GM23248 (cell line): ENCODE measurements around the gene ZNF224. TPM values are rescaled to one million over a fixed set of nuclear protein-coding genes. Genes with fewer than 3 reads are reported as not detected.
"Not testable (repeated sequence)": the region's sequence is repeated elsewhere in the genome, so short reads cannot be mapped to it uniquely, and the experiment has no call there.

Source experiments
- DNase-seq: peaks from one replicate; pipeline ENCODE4 v3.0.0-alpha.2; 2015
- H2AFZ ChIP-seq: fragments of 200-600 bp; sonication (generic); 2 replicates; pipeline ENCODE4 v1.6.1; 2016; ENCODE audit warnings: antibody characterized with exemption
- H3F3A ChIP-seq: fragments of 200-600 bp; sonication (generic); 2 replicates; pipeline ENCODE4 v1.6.1; 2016; ENCODE audit warnings: mild to moderate bottlenecking, antibody characterized with exemption, mixed run types; ENCODE audit not compliant: insufficient read depth
- H3K27ac ChIP-seq: fragments of 200-600 bp; sonication (generic); 2 replicates; pipeline ENCODE4 v1.5.1; 2016; ENCODE audit warnings: mild to moderate bottlenecking
- H3K27me3 ChIP-seq: fragments of 200-600 bp; sonication (generic); replicated peaks from 2 replicates; pipeline ENCODE4 v1.6.1; 2016; ENCODE audit warnings: mild to moderate bottlenecking; ENCODE audit not compliant: insufficient read depth
- H3K36me3 ChIP-seq: fragments of 200-600 bp; sonication (generic); 2 replicates; pipeline ENCODE4 v1.6.1; 2016; ENCODE audit warnings: low read depth, mild to moderate bottlenecking
- H3K4me1 ChIP-seq: fragments of 200-600 bp; sonication (generic); 2 replicates; pipeline ENCODE4 v1.6.1; 2016; ENCODE audit warnings: mild to moderate bottlenecking; ENCODE audit not compliant: insufficient read depth
- H3K4me2 ChIP-seq: fragments of 200-600 bp; sonication (generic); one replicate; pipeline ENCODE4 v1.6.1; 2016; ENCODE audit warnings: mild to moderate bottlenecking; ENCODE audit not compliant: unreplicated experiment
- H3K4me3 ChIP-seq: fragments of 200-600 bp; sonication (generic); 2 replicates; pipeline ENCODE4 v1.5.1; 2016; ENCODE audit warnings: mild to moderate bottlenecking
- H3K79me2 ChIP-seq: fragments of 200-600 bp; sonication (generic); 2 replicates; pipeline ENCODE4 v1.6.1; 2016; ENCODE audit warnings: mild to moderate bottlenecking; ENCODE audit not compliant: insufficient read depth
- H3K9ac ChIP-seq: fragments of 200-600 bp; sonication (generic); 2 replicates; pipeline ENCODE4 v1.6.1; 2016; ENCODE audit warnings: mild to moderate bottlenecking
- H3K9me2 ChIP-seq: fragments of 200-600 bp; sonication (generic); 2 replicates; pipeline ENCODE4 v1.6.1; 2016; ENCODE audit warnings: mixed run types, mild to moderate bottlenecking, moderate library complexity; ENCODE audit not compliant: insufficient read depth
- H3K9me3 ChIP-seq: fragments of 200-600 bp; sonication (generic); one replicate; pipeline ENCODE4 v1.6.1; 2017; ENCODE audit warnings: low read depth
- H4K20me1 ChIP-seq: fragments of 200-600 bp; sonication (generic); 2 replicates; pipeline ENCODE4 v1.6.0; 2016; ENCODE audit not compliant: insufficient read depth
- EZH2 ChIP-seq: fragments of 200-600 bp; sonication (generic); IDR thresholded peaks from 2 replicates; pipeline ENCODE4 v1.6.1; 2018; ENCODE audit warnings: antibody characterized with exemption, mild to moderate bottlenecking; ENCODE audit not compliant: insufficient read depth, poor library complexity, severe bottlenecking
- EZH2phosphoT487 ChIP-seq: fragments of 200-600 bp; sonication (generic); IDR thresholded peaks from 2 replicates; pipeline ENCODE4 v1.6.1; 2018; ENCODE audit warnings: antibody characterized with exemption, moderate library complexity, mild to moderate bottlenecking, low read depth; ENCODE audit not compliant: insufficient read depth
- WGBS, 2 experiments: methylation state at CpG; one replicate each; pipeline ENCODE4 v1.1.6; 2015 to 2017; ENCODE audit warnings: low lambda C conversion rate in 2 of 2, low coverage in 1 of 2; ENCODE audit errors: missing lambda C conversion rate in 2 of 2; 5-methylcytosine and 5-hydroxymethylcytosine counted together
- in situ Hi-C: fragments of 300-500 bp; cut with MboI; formaldehyde crosslinking; loops from 2 replicates; pipeline ENCODE4 v1.15.0; 2020
- polyA plus RNA-seq: library from polyadenylated mRNA; unstranded; fragments of >200 nt; fragmentation: Nextera tagmentation; extraction: Ambion mirVana; gene quantifications from 2 replicates; pipeline ENCODE4 v1.2.1, GENCODE V29; 2016
- total RNA-seq: library from RNA; depleted of rRNA; stranded (reverse); fragments of >200 nt; shearing (Covaris generic); gene quantifications from 2 replicates; pipeline ENCODE4 v1.2.3, GENCODE V29; 2014

Gene ZNF224
- total and polyA plus RNA-seq, 2 experiments from 2014 or later: 11.7 to 15.6 TPM

- H4K20me1 ChIP-seq: no peaks in the 10 kb centered on the region
- peak within 1 kb of the TSS; percentile 99 for H2AFZ ChIP-seq
- H3K27me3 ChIP-seq: no peaks in the 10 kb centered on the region
- peak within 1 kb of the TSS; percentile 97 for H3K4me2 ChIP-seq
- WGBS, 2 experiments: 1% methylated on average over 44 of the region's 44 CpGs
- H3K9me3 ChIP-seq: no peaks in the 10 kb centered on the region
- H3K9ac ChIP-seq: peak within 1 kb of the TSS; percentile 94
- H3F3A ChIP-seq: peaks cover 21% of the 10 kb centered on the region; the same call in 1 of the 2 replicates
- in situ Hi-C loops: no loop called here
- H3K9me2 ChIP-seq: no peaks in the 10 kb centered on the region
- peaks cover 7% of the 10 kb centered on the region for H3K4me1 ChIP-seq
- peak within 1 kb of the TSS; percentile 91 for H3K4me3 ChIP-seq
- peak; percentile 99 for DNase-seq
- TF ChIP-seq EZH2 (no peak), EZH2phosphoT487 (no peak)
- H3K27ac ChIP-seq: peak within 1 kb of the TSS; percentile 85
- H3K79me2 ChIP-seq: peaks cover 33% of the 10 kb centered on the region
- H3K36me3 ChIP-seq: peaks cover 19% of the 10 kb centered on the region
Observed at GRCh38 chr19:44113138-44113783, 19.1 kb downstream of the ZNF224 start, which contains the start of gene ZNF225. TSS of gene ZNF225 (plus strand) at chr19:44113399. CDS start at chr19:44115828, 2,429 bp downstream.

- in situ Hi-C loops: no loop called here
- Histone ChIP-seq H3K9me2 (no peaks in the 10 kb centered on the region), H3K4me2 (peak overlapping the region; percentile 88), H3K4me3 (peak overlapping the region; percentile 91), H3K4me1 (peaks cover 7% of the 10 kb centered on the region), H3K27ac (peak overlapping the region; percentile 85), H3K9me3 (no peaks in the 10 kb centered on the region), H3K36me3 (peaks cover 16% of the 10 kb centered on the region), H3F3A (peaks cover 20% of the 10 kb centered on the region; the same call in 1 of the 2 replicates), H4K20me1 (no peaks in the 10 kb centered on the region), H3K79me2 (peaks cover 33% of the 10 kb centered on the region), H3K9ac (peak overlapping the region; percentile 94), H3K27me3 (no peaks in the 10 kb centered on the region), H2AFZ (peak overlapping the region; percentile 99)
- DNase-seq: peak; percentile 40
- WGBS, 2 experiments: 3 to 4% methylated on average over 18 of the region's 18 CpGs
- TF ChIP-seq EZH2: no peak
- no peak for TF ChIP-seq EZH2phosphoT487
Observed at GRCh38 chr19:44113784-44114390, 19.7 kb downstream of the ZNF224 start.

DNA sequence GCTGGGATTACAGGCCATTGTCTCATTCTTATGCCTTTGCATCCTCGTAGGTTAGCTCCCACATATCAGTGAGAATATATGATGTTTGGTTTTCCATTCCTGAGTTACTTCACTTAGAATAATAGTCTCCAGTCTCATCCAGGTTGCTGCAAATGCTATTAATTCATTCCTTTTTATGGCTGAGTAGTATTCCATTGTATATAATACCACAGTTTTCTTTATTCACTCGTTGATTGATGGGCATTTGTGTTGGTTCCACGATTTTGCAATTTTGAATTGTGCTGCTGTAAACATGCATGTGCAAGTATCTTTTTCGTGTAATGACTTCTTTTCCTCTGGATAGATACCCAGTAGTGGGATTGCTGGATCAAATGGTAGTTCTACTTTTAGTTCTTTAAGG is 27.0 kb downstream of the ZNF224 start:
- H3K9ac ChIP-seq, H3K4me3 ChIP-seq, H3F3A ChIP-seq, H3K4me1 ChIP-seq, H3K27ac ChIP-seq, H4K20me1 ChIP-seq, in situ Hi-C loops, H3K4me2 ChIP-seq, DNase-seq, H3K9me2 ChIP-seq, H3K9me3 ChIP-seq, H3K27me3 ChIP-seq, H2AFZ ChIP-seq: not testable (repeated sequence)
- Histone ChIP-seq H3K79me2 (peaks cover 33% of the 10 kb centered on the region), H3K36me3 (peaks cover 63% of the 10 kb centered on the region)
- 86 to 89% methylated on average over 4 of the region's 4 CpGs for WGBS, 2 experiments

GRCh38 chr19:44131955-44132354 is 37.8 kb downstream of the ZNF224 start:
- no peak for DNase-seq
- peaks cover 40% of the 10 kb centered on the region for H3K36me3 ChIP-seq
- H3K4me3 ChIP-seq: no peak overlapping the region
- H3K9me2 ChIP-seq: no peaks in the 10 kb centered on the region
- no peak overlapping the region for H3K4me2 ChIP-seq
- no peak overlapping the region for H3K9ac ChIP-seq
- in situ Hi-C loops: no loop called here
- no peak for TF ChIP-seq EZH2phosphoT487
- TF ChIP-seq EZH2: no peak
- H3K4me1 ChIP-seq: no peaks in the 10 kb centered on the region
- H3K27ac ChIP-seq: no peak overlapping the region
- no peak overlapping the region for H2AFZ ChIP-seq
- H4K20me1 ChIP-seq: no peaks in the 10 kb centered on the region
- H3K79me2 ChIP-seq: no peaks in the 10 kb centered on the region
- no peaks in the 10 kb centered on the region for H3K27me3 ChIP-seq
- WGBS, 2 experiments: 86 to 90% methylated on average over 5 of the region's 5 CpGs
- H3F3A ChIP-seq: no peaks in the 10 kb centered on the region
- H3K9me3 ChIP-seq: no peaks in the 10 kb centered on the region
